Activated CD4-positive, alpha-beta T cell treated with anti-CD3 and anti-CD28 coated beads, Interleukin-2, Interleukin-4, amounts not matched to agents 100 ng/mL and 50 ng/mL, durations not matched to agents 16 hours and 8 hours (primary cell): Measurements from ENCODE around the gene NCAPG2.

ENCODE experiments used
- DNase-seq: peaks from one replicate; pipeline ENCODE4 v3.0.0-alpha.2; 2020; ENCODE audit warnings: low spot score

The NCAPG2 gene, protein sequence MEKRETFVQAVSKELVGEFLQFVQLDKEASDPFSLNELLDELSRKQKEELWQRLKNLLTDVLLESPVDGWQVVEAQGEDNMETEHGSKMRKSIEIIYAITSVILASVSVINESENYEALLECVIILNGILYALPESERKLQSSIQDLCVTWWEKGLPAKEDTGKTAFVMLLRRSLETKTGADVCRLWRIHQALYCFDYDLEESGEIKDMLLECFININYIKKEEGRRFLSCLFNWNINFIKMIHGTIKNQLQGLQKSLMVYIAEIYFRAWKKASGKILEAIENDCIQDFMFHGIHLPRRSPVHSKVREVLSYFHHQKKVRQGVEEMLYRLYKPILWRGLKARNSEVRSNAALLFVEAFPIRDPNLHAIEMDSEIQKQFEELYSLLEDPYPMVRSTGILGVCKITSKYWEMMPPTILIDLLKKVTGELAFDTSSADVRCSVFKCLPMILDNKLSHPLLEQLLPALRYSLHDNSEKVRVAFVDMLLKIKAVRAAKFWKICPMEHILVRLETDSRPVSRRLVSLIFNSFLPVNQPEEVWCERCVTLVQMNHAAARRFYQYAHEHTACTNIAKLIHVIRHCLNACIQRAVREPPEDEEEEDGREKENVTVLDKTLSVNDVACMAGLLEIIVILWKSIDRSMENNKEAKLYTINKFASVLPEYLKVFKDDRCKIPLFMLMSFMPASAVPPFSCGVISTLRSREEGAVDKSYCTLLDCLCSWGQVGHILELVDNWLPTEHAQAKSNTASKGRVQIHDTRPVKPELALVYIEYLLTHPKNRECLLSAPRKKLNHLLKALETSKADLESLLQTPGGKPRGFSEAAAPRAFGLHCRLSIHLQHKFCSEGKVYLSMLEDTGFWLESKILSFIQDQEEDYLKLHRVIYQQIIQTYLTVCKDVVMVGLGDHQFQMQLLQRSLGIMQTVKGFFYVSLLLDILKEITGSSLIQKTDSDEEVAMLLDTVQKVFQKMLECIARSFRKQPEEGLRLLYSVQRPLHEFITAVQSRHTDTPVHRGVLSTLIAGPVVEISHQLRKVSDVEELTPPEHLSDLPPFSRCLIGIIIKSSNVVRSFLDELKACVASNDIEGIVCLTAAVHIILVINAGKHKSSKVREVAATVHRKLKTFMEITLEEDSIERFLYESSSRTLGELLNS

GRCh38 chr7:158704524-158705233, at the start of gene NCAPG2:
TSS of gene NCAPG2 (minus strand) at chr7:158704804. CDS start at chr7:158701899, 2,905 bp downstream.
- DNase-seq = peak; percentile 98

DNA sequence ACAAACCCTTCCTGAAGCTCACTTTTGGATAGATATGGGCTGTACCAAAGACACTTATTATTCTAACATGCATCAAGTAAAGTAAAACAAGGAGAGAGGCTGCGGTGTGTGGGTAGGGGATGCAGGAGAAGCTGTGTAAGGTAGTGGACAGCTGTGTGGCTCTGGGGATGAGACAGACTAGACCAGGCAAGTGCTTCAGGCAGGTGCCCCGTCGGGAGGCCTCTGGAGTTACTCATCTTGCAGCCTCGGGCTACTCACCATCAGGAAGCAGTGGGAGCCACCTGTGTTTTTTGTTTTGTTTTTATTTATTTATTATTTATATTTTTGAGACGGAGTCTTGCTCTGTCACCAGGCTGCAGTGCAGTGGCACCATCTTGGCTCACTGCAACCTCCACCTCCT, 49.3 kb upstream of the NCAPG2 start:
- no peak for DNase-seq

GRCh38 chr7:158751751-158752150, 47.1 kb upstream of the NCAPG2 start:
- no peak for DNase-seq

- no peak for DNase-seq
Measured at GRCh38 chr7:158751199-158751598, 46.6 kb upstream of the NCAPG2 start.

- DNase-seq = no peak
Measured at GRCh38 chr7:158750702-158751101, 46.1 kb upstream of the NCAPG2 start.

DNA sequence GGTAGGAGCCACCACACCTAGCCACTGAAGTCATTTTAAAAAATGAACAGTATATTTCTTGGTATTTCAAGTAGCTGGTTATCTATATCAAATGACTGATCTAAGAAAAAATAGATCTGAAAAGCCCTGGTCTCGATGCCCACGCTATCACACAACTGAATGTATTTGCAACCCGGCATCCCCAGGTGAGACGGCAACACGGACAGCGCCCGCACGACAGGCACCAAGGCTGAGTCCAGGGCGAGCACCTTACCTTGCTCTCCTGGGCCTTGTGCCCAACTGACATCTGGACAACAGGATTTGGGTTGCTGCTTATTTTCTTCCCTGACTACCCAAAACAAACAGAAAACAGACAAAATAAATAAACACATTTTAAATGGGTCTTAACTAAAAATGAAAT, 44.8 kb upstream of the NCAPG2 start:
- no peak for DNase-seq

DNA sequence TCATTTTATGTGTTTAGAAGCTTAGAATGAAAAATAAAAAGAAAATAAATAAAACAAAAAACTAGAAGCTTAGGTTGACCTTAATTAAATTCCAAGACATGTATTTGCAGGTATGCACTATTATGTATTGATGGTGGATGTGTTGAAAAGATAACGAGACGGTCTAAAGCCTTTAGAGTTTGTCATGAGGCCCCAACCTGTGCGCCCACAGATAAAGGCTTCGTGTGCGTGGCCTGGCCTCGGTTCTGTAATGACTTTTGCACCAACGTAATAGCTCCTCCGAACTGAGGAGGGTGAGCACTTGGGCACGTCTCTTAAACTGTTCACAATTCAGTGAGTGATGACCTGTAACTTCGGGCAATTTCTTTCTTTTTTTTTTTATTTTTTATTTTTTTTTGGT, 43.7 kb upstream of the NCAPG2 start:
- DNase-seq = no peak

- no peak for DNase-seq
Measured at GRCh38 chr7:158747408-158747807, 42.8 kb upstream of the NCAPG2 start.

- no peak for DNase-seq
Measured at GRCh38 chr7:158746957-158747356, 42.4 kb upstream of the NCAPG2 start.

GRCh38 chr7:158745057-158745715, 40.6 kb upstream of the NCAPG2 start:
- no peak for DNase-seq

GRCh38 chr7:158744070-158744469, 39.5 kb upstream of the NCAPG2 start:
- DNase-seq = no peak

- no peak for DNase-seq
Measured at GRCh38 chr7:158743219-158743618, 38.6 kb upstream of the NCAPG2 start.

- no peak for DNase-seq
Measured at GRCh38 chr7:158742065-158742821, 37.6 kb upstream of the NCAPG2 start.

DNA sequence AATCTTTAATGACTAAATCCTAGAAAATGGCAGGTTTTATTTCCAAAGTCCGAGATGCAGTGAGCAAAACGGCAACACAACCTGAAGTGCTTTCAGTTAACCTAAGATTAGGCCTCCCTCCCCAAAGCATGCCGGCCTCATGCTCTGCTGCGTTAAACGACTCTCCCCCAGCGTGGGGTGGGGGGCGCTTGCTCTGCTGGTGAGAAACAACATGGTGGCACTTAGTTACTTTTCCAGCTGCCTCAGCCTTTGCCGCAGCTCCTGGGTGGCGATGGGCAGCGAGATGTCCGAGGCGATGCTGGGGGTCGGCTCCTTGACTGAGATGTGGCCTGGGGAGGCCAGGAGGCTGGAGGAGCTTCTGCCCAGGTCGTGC, 36.7 kb upstream of the NCAPG2 start:
- no peak for DNase-seq

DNA sequence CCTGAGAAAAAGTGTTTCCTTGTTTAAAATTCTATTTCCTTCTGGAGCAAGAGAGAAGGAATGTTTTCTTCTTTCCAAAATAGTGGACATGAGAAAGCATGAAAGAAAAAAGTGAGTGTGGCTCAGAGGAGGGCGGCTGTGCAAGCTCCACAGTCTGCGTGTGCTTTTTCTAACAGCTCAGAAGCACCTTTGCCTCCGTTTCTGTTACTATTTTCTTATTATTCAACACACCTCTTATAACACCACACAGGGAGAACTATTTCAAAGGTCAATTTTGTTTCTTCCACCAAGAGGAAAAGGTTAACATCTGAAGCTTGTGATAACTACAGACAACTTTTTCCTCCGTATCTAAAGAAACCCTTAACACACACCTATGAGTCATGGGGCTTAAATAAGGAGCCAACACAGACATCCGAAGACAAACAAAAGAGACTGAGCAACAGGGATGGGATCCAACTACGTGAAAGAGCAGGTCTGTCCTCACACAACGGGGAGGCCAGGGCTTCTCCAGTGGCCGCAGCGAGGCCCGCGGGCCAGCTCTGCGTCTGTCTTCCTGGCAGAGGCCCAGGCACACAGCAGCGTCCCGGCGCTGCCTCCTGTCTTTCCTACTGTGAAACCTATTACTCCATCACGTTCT, 36.2 kb upstream of the NCAPG2 start:
- DNase-seq = no peak

DNA sequence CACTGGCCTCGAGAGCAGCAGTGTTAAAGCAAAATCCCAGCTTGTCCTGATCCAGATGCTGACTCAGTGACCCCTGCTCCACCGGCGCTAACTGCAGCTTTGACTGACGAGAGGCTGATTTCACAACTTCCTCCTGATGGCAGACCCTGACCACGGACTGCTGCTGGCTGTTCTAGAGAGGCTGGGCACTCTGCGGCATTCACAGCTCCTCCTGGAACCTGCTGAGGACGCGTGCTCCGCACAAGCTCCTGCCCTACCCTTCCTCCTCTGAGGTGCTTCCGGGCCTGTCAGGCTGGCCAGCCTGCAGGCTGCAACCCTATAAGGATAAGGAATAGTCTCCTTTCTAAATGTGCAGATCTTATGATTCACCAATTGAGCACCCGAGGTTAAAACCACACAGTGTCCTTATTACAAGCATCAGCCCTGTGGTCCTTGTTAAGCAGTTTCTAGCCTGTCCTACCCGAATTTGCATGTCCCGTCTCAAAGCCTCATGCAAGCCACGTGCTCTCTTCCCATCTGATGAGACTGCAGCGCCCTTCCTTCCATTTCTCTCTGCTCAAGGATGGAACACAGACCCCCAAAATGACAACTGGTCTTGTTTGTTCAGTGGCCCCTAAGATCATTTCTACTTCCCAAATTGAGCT, 35.5 kb upstream of the NCAPG2 start:
- DNase-seq = no peak

DNA sequence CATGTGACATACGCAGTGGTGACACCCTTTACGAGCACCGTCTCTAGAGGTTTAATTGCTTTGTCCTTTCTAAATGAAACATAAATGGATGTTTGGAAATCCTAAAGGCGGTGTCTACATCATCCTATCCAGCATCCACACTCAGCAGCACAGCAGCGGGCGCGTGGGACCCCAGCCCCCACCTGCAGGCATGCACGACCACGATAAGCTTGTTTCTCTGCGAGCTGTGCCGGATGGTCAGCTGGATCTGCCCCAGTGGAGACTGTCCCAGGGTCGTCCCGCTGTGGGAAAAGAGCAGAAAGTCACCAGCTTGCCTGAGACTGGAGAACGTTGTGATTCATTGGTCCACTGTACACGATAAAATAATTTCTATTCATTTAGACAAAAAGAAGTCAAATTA, 34.2 kb upstream of the NCAPG2 start:
- no peak for DNase-seq

DNA sequence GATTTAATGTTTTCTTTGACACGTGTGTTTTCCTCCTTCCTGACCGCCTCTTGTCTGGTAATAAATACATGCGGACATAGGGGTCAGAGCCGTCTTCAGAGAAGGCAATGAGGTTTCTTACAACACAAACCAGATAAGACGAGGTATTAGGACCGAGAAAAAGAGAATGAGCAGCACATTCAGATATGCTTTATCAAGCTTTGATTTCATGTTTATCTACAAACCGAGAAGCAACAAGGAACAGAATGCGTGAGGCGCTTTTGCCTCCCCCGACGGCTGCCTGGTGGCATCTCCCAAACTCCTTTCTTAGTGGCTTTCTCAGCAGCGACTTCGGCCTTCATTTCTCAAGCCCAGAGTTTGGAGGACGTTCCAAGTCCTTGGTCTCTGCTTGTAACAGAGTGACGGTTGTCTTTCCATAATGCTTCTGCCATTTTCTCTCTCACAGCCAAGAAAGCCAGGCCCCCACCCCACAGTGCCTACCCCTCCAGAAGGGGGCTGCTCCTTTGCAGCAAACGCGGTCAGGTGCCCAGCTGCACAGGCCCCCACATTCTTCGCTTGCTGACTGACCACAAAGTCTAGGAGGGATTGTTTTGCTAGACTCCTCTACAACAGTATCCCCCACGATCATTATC, 32.6 kb upstream of the NCAPG2 start:
- DNase-seq = no peak

GRCh38 chr7:158735935-158736334, 31.3 kb upstream of the NCAPG2 start:
- no peak for DNase-seq
